GM18519 (cell line): ENCODE measurements around the gene TUB.

Source experiments
- ATAC-seq: cut with Tn5 transposase; IDR thresholded peaks from one replicate; pipeline ENCODE4 v1.9.1; 2021; ENCODE audit warnings: mild to moderate bottlenecking, moderate library complexity; ENCODE audit not compliant: unreplicated experiment, low FRiP score

TUB gene

GRCh38 chr11:8066911-8067455 is 14.0 kb upstream of the TUB start:
- ATAC-seq = no peak

GRCh38 chr11:8067567-8067928 is 13.5 kb upstream of the TUB start:
- no peak for ATAC-seq

- no peak for ATAC-seq
Measured at GRCh38 chr11:8067929-8068575, 13.0 kb upstream of the TUB start.

- ATAC-seq = no peak
Measured at GRCh38 chr11:8068605-8069221, 12.3 kb upstream of the TUB start.

- no peak for ATAC-seq
Measured at GRCh38 chr11:8069771-8070170, 11.2 kb upstream of the TUB start.

- ATAC-seq = no peak
Measured at GRCh38 chr11:8070417-8071115, 10.4 kb upstream of the TUB start.

- ATAC-seq = no peak
Measured at GRCh38 chr11:8071616-8072581, 9.1 kb upstream of the TUB start.

- no peak for ATAC-seq
Measured at GRCh38 chr11:8075119-8075726, 5.8 kb upstream of the TUB start.

- ATAC-seq = no peak
Measured at GRCh38 chr11:8079111-8079675, 1.8 kb upstream of the TUB start.

GRCh38 chr11:8080069-8080670 is 841 bp upstream of the TUB start:
- ATAC-seq = no peak

GRCh38 chr11:8081591-8082250 is 710 bp downstream of the TUB start:
- no peak for ATAC-seq

- ATAC-seq = no peak
Measured at GRCh38 chr11:8082391-8083087, 1.5 kb downstream of the TUB start.

GRCh38 chr11:8083088-8083395 is 2.0 kb downstream of the TUB start:
- ATAC-seq = no peak

- no peak for ATAC-seq
Measured at GRCh38 chr11:8083871-8084281, 2.9 kb downstream of the TUB start.

GRCh38 chr11:8084352-8084751 is 3.3 kb downstream of the TUB start:
- no peak for ATAC-seq

- no peak for ATAC-seq
Measured at GRCh38 chr11:8085011-8085645, 4.1 kb downstream of the TUB start.

- ATAC-seq = no peak
Measured at GRCh38 chr11:8086001-8086479, 5.0 kb downstream of the TUB start.

GRCh38 chr11:8086571-8086970 is 5.6 kb downstream of the TUB start:
- no peak for ATAC-seq
